ENCODE measurements around the gene SMCO2.

Gene SMCO2

DNA sequence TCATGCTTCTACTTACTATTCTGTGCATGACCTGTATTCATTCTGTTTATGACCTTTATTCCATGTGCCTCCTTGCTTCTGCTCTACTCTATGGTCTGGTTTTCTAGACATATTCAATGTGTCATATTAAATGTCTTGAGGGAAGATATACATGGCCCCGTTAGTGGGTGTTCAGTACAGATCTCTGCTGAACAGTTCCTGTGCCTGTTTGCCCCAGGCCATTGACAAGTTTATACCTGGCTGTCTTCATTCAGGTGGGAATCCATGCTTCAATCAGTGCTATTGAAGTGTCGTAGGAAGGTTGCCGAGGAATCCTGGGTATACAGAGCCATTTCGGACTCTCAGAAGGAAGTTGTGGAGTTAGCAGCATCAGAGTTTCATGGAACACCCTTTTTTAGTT is 70.1 kb downstream of the SMCO2 start:
- Histone ChIP-seq H3K9me3 (ENCODE audit: control insufficient read depth, insufficient read depth, low read length) (no peaks in the 10 kb centered on the region), H3K4me1 (ENCODE audit: control insufficient read depth, low read length) (no peaks in the 10 kb centered on the region), H3K27ac (ENCODE audit: low read depth, low read length) (no peak overlapping the region), H3K4me3 (ENCODE audit: low read length) (no peak overlapping the region), H3K4me2 (ENCODE audit: low read length) (no peak overlapping the region), H3K9me2 (replicated peaks; ENCODE audit: control insufficient read depth, low read length) (no peaks in the 10 kb centered on the region), H3K79me2 (ENCODE audit: control insufficient read depth, low read length) (no peaks in the 10 kb centered on the region), H3K27me3 (ENCODE audit: control insufficient read depth, low read length) (peaks cover 4% of the 10 kb centered on the region; the same call in 1 of the 2 replicates), H3F3A (ENCODE audit: control insufficient read depth, insufficient read depth) (no peaks in the 10 kb centered on the region), H4K20me1 (ENCODE audit: control insufficient read depth, insufficient read depth, low read depth, low read length) (no peaks in the 10 kb centered on the region), H3K36me3 (ENCODE audit: control insufficient read depth, low read length) (no peaks in the 10 kb centered on the region)
- TF ChIP-seq, protein P1, sequence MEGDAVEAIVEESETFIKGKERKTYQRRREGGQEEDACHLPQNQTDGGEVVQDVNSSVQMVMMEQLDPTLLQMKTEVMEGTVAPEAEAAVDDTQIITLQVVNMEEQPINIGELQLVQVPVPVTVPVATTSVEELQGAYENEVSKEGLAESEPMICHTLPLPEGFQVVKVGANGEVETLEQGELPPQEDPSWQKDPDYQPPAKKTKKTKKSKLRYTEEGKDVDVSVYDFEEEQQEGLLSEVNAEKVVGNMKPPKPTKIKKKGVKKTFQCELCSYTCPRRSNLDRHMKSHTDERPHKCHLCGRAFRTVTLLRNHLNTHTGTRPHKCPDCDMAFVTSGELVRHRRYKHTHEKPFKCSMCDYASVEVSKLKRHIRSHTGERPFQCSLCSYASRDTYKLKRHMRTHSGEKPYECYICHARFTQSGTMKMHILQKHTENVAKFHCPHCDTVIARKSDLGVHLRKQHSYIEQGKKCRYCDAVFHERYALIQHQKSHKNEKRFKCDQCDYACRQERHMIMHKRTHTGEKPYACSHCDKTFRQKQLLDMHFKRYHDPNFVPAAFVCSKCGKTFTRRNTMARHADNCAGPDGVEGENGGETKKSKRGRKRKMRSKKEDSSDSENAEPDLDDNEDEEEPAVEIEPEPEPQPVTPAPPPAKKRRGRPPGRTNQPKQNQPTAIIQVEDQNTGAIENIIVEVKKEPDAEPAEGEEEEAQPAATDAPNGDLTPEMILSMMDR (IDR thresholded peaks at IDR 0.05; ENCODE audit: low read depth, low read length, poor library complexity, severe bottlenecking) = no peak
- TF ChIP-seq EZH2phosphoT487 (IDR thresholded peaks at IDR 0.05; ENCODE audit: borderline replicate concordance, low read length) = no peak

DNA sequence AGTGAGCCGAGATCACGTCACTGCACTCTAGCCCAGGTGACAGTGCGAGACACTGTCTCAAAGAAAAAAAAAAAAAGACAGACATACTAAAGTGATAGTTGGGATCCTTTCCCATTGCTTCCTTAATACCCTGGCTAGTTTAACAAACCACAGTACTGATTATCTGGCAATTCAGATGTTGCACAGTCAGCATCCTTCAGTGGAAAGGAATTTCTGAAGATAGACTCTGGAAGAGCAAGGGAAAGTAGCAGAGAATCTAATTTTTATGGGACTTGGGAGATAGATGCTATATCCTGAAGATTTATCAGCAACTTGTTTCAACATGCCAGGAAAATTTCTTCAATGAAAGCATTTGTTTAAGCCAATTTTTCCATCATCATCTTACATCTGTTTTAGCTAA is 71.0 kb downstream of the SMCO2 start:
- H3K9me2 ChIP-seq (replicated peaks; ENCODE audit: control insufficient read depth, low read length) = no peaks in the 10 kb centered on the region
- H3K27me3 ChIP-seq (ENCODE audit: control insufficient read depth, low read length) = peaks cover 4% of the 10 kb centered on the region; the same call in 1 of the 2 replicates
- TF ChIP-seq EZH2phosphoT487 (IDR thresholded peaks at IDR 0.05; ENCODE audit: borderline replicate concordance, low read length) = no peak
- TF ChIP-seq, protein P1 (IDR thresholded peaks at IDR 0.05; ENCODE audit: low read depth, low read length, poor library complexity, severe bottlenecking) = no peak
- no peaks in the 10 kb centered on the region for H4K20me1 ChIP-seq (ENCODE audit: control insufficient read depth, insufficient read depth, low read depth, low read length)
- no peaks in the 10 kb centered on the region for H3K9me3 ChIP-seq (ENCODE audit: control insufficient read depth, insufficient read depth, low read length)
- H3K36me3 ChIP-seq (ENCODE audit: control insufficient read depth, low read length) = no peaks in the 10 kb centered on the region
- no peaks in the 10 kb centered on the region for H3F3A ChIP-seq (ENCODE audit: control insufficient read depth, insufficient read depth)
- H3K79me2 ChIP-seq (ENCODE audit: control insufficient read depth, low read length) = no peaks in the 10 kb centered on the region
- no peaks in the 10 kb centered on the region for H3K4me1 ChIP-seq (ENCODE audit: control insufficient read depth, low read length)
- no peak overlapping the region for H3K4me3 ChIP-seq (ENCODE audit: low read length)
- no peak overlapping the region for H3K4me2 ChIP-seq (ENCODE audit: low read length)
- H3K27ac ChIP-seq (ENCODE audit: low read depth, low read length) = no peak overlapping the region

DNA sequence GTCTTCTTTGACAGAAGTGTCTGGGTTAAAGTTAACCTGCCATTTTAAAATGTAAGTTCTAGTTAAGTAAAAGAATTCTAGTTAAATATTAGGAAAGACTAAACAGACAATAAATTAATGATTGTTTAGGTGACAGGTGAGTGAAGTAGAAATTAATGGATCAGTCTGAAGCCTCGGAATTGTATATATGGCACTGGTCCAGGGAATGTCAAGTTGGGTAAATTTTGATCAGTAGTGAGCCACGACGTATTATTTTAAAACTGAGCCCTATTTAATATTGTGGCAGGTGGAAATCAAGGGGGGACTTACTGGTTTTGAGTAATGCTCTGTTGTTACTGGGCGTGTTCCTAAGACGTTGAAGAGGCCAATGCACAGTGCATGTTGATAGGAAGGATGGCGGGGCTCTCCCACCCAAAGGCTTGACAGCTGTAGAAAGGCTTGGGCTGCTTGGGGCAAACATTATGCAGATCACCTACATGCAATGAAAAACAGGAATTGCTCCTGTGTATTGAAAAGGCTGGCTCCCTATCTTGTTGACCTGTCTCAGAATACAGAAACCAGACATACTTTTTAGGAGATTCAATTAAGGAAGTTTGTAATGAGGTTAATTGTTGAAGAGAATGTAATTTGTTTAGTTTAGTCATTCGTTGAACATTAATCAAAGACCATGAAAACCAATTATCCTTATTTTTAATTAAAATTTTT is 71.6 kb downstream of the SMCO2 start:
- no peaks in the 10 kb centered on the region for H4K20me1 ChIP-seq (ENCODE audit: control insufficient read depth, insufficient read depth, low read depth, low read length)
- no peak for TF ChIP-seq EZH2phosphoT487 (IDR thresholded peaks at IDR 0.05; ENCODE audit: borderline replicate concordance, low read length)
- TF ChIP-seq, protein P1 (IDR thresholded peaks at IDR 0.05; ENCODE audit: low read depth, low read length, poor library complexity, severe bottlenecking) = no peak
- no peaks in the 10 kb centered on the region for H3K36me3 ChIP-seq (ENCODE audit: control insufficient read depth, low read length)
- H3F3A ChIP-seq (ENCODE audit: control insufficient read depth, insufficient read depth) = no peaks in the 10 kb centered on the region
- H3K9me3 ChIP-seq (ENCODE audit: control insufficient read depth, insufficient read depth, low read length) = no peaks in the 10 kb centered on the region
- peaks cover 4% of the 10 kb centered on the region; the same call in 1 of the 2 replicates for H3K27me3 ChIP-seq (ENCODE audit: control insufficient read depth, low read length)
- no peak overlapping the region for H3K4me3 ChIP-seq (ENCODE audit: low read length)
- no peaks in the 10 kb centered on the region for H3K9me2 ChIP-seq (replicated peaks; ENCODE audit: control insufficient read depth, low read length)
- no peak overlapping the region for H3K4me2 ChIP-seq (ENCODE audit: low read length)
- H3K27ac ChIP-seq (ENCODE audit: low read depth, low read length) = no peak overlapping the region
- H3K4me1 ChIP-seq (ENCODE audit: control insufficient read depth, low read length) = peaks cover 2% of the 10 kb centered on the region
- H3K79me2 ChIP-seq (ENCODE audit: control insufficient read depth, low read length) = no peaks in the 10 kb centered on the region
